Stimulated activated CD8-positive, alpha-beta memory T cell treated with anti-CD3 and anti-CD28 coated beads, Interleukin-12 subunit alpha, Interleukin-12 subunit beta, amount 100 ng/mL, for 24 hours (primary cell): Measurements from ENCODE around the gene PER1.

Experiments
- DNase-seq: peaks from one replicate; pipeline ENCODE4 v3.0.0-alpha.2; 2020; ENCODE audit errors: extremely low read depth

The PER1 gene

GRCh38 chr17:8096541-8096940, 55.7 kb downstream of the PER1 start:
- no peak for DNase-seq

- no peak for DNase-seq
Measured at GRCh38 chr17:8095361-8095760, 56.8 kb downstream of the PER1 start.

- DNase-seq: no peak
Measured at GRCh38 chr17:8091033-8091687, 61.0 kb downstream of the PER1 start.
